Peyer's patch (tissue), 4 donors: Measurements from ENCODE around the gene DMTF1. TPM values are rescaled to one million over a fixed set of nuclear protein-coding genes. Genes with fewer than 3 reads are reported as not detected.
"Not testable (repeated sequence)": the region's sequence is repeated elsewhere in the genome, so short reads cannot be mapped to it uniquely, and the experiment has no call there.

Experiments used
- DNase-seq, 3 donors: peaks; one replicate each; pipeline ENCODE4 v3.0.0-alpha.2; 2017 to 2019
- H3K27ac ChIP-seq, 4 donors: fragments of 200-600 bp; sonication (generic); one replicate each; pipeline ENCODE4 v1.5.1; 2016 to 2019
- H3K27me3 ChIP-seq, 2 donors: fragments of 200-600 bp; sonication (generic); one replicate each; pipeline ENCODE4 v1.5.1; 2019
- H3K36me3 ChIP-seq, 3 donors: fragments of 200-600 bp; sonication (generic); one replicate each; pipeline ENCODE4 v1.5.1; 2016 to 2019
- H3K4me1 ChIP-seq, 4 donors: fragments of 200-600 bp; sonication (generic); one replicate each; pipeline ENCODE4 v1.5.1; 2016 to 2019
- H3K4me3 ChIP-seq, 4 donors: fragments of 200-600 bp; sonication (generic); 1 replicate in 3 of 4; 2 replicates in 1 of 4; pipeline ENCODE4 v1.5.1; 2016 to 2019; ENCODE audit warnings: mild to moderate bottlenecking in 1 of 4
- H3K9me3 ChIP-seq, 4 donors: fragments of 200-600 bp; sonication (generic); one replicate each; pipeline ENCODE4 v1.5.1; 2016 to 2019; ENCODE audit warnings: mild to moderate bottlenecking in 1 of 4
- POLR2A ChIP-seq, 2 donors: fragments of 450-650 bp; IDR thresholded peaks; one replicate each; pipeline ENCODE4 v1.5.1; 2017; ENCODE audit warnings: antibody characterized with exemption in 2 of 2, mild to moderate bottlenecking in 2 of 2, moderate library complexity in 2 of 2
- total RNA-seq, 4 donors: library from RNA; depleted of rRNA; stranded (reverse); fragments of >200 nt; gene quantifications; one replicate each; pipeline ENCODE4 v1.1.0, GENCODE V29; 2016
- TF ChIP-seq, protein P1 (sequence below), 6 experiments: fragments of 450-650 bp in 4 of 6; fragments of 200-600 bp in 2 of 6; sonication (generic) in 1 of 6; IDR thresholded peaks; one replicate each; pipeline ENCODE4 v1.5.1; 2017 to 2019; ENCODE audit warnings: antibody characterized with exemption in 6 of 6, mild to moderate bottlenecking in 3 of 6, moderate library complexity in 1 of 6

Gene DMTF1
- total RNA-seq, 4 donors from 2014 or later: 107 to 221 (median 154) TPM

DNA sequence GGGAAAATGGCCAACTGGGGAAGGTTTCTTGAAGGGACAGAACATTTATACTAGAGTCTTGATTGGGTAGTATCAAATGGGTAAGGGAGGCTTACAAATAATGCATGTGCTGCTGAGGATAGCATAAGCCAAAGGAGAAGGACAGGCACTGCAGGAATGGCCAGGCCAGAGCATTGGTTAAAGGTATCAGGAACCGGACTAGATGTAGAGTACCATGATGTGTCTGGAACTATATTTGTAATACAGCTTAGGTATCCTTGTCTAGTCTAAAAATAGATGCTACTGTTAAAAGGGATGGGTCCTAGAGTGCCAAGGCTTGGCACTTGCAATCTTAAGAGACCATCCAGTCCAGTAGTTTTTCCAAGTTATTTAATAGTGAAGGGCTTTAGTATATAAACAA is 47.0 kb downstream of the DMTF1 start:
- Histone ChIP-seq H3K36me3 (peaks cover 0 to 41% (median 0%) of the 10 kb centered on the region in 3 donors), H3K27me3 (no peaks in the 10 kb centered on the region), H3K4me3 (no peak overlapping the region), H3K9me3 (no peaks in the 10 kb centered on the region), H3K27ac (no peak overlapping the region), H3K4me1 (peaks cover 0 to 5% (median 2%) of the 10 kb centered on the region in 4 donors)
- TF ChIP-seq, protein P1, sequence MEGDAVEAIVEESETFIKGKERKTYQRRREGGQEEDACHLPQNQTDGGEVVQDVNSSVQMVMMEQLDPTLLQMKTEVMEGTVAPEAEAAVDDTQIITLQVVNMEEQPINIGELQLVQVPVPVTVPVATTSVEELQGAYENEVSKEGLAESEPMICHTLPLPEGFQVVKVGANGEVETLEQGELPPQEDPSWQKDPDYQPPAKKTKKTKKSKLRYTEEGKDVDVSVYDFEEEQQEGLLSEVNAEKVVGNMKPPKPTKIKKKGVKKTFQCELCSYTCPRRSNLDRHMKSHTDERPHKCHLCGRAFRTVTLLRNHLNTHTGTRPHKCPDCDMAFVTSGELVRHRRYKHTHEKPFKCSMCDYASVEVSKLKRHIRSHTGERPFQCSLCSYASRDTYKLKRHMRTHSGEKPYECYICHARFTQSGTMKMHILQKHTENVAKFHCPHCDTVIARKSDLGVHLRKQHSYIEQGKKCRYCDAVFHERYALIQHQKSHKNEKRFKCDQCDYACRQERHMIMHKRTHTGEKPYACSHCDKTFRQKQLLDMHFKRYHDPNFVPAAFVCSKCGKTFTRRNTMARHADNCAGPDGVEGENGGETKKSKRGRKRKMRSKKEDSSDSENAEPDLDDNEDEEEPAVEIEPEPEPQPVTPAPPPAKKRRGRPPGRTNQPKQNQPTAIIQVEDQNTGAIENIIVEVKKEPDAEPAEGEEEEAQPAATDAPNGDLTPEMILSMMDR (IDR thresholded peaks at IDR 0.05): no peak
- TF ChIP-seq POLR2A (IDR thresholded peaks at IDR 0.05): no peak
- DNase-seq: no peak

DNA sequence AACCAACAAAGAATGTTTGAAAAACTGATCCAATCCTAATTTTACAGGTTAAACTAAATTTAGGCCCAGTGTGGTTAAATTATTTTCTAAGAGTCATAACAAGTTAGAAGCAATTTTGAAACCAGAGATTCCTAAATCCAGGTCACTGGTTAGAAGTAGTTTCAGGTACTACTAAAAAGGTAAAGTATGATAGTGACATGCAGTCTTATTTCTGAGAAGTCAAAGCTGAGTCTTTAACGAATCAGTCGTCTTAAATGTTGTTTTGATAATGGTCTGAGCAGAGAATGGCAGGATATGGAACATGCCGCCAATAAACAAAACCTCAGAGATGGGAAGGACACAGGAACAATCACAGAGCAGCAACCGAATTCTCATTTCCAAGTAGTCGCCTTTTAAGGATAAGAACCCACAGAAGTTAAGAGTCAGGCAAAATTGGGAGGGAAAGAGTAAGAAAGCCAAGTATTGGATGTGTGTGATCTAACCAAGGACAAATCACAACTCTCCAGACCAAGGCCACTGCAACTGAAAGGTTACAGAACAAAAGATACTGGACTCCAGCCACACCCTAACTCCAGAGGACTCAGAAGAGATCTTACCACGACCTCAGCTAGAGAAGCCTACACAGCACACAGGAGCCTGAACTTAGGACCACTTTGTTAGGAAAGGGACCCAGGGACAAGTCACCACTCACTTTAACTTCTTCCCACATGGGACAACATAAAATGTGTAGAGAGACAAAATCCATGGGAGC is 47.6 kb downstream of the DMTF1 start:
- no peak for TF ChIP-seq POLR2A (IDR thresholded peaks at IDR 0.05)
- TF ChIP-seq, protein P1 (IDR thresholded peaks at IDR 0.05): no peak
- Histone ChIP-seq H3K36me3 (peaks cover 0 to 34% (median 0%) of the 10 kb centered on the region in 3 donors), H3K27me3 (no peaks in the 10 kb centered on the region), H3K9me3 (peaks cover 0 to 6% (median 2%) of the 10 kb centered on the region in 4 donors), H3K4me3 (no peak overlapping the region), H3K4me1 (peaks cover 0 to 5% (median 2%) of the 10 kb centered on the region in 4 donors), H3K27ac (no peak overlapping the region)
- no peak for DNase-seq

GRCh38 chr7:87202208-87202607 is 50.0 kb downstream of the DMTF1 start:
- no peak overlapping the region for H3K27ac ChIP-seq
- H3K36me3 ChIP-seq: peaks cover 0 to 12% (median 0%) of the 10 kb centered on the region in 3 donors
- no peak for TF ChIP-seq POLR2A (IDR thresholded peaks at IDR 0.05)
- TF ChIP-seq, protein P1 (IDR thresholded peaks at IDR 0.05): no peak
- H3K9me3 ChIP-seq: peaks cover 0 to 19% (median 4%) of the 10 kb centered on the region in 4 donors
- no peak overlapping the region for H3K4me3 ChIP-seq
- H3K27me3 ChIP-seq: no peaks in the 10 kb centered on the region
- DNase-seq: no peak
- H3K4me1 ChIP-seq: peaks cover 0 to 5% (median 2%) of the 10 kb centered on the region in 4 donors

DNA sequence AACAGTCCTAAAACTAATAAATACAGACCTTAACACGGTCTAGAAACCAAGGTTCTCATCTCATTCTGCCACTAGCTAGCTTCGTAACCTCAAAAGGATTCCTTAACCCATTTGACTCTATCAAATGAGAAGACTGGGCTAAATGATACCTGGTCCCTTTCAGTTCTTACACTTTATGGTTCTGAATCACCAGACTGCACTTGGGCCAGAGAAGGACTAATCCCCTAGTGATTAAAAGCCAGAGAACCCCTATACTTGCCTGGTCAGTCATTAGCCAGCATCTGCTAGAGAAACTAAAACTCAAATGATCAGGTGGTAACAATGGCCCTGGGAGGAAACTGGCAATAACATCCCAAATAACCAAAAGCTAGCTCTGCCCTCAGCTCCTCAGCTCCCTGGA is 50.5 kb downstream of the DMTF1 start:
- Histone ChIP-seq H3K9me3 (peaks cover 0 to 19% (median 4%) of the 10 kb centered on the region in 4 donors), H3K36me3 (peaks cover 0 to 10% (median 0%) of the 10 kb centered on the region in 3 donors), H3K27me3 (no peaks in the 10 kb centered on the region), H3K4me3 (no peak overlapping the region), H3K4me1 (peaks cover 0 to 5% (median 2%) of the 10 kb centered on the region in 4 donors), H3K27ac (no peak overlapping the region)
- DNase-seq: no peak
- TF ChIP-seq, protein P1 (IDR thresholded peaks at IDR 0.05): no peak
- TF ChIP-seq POLR2A (IDR thresholded peaks at IDR 0.05): no peak

DNA sequence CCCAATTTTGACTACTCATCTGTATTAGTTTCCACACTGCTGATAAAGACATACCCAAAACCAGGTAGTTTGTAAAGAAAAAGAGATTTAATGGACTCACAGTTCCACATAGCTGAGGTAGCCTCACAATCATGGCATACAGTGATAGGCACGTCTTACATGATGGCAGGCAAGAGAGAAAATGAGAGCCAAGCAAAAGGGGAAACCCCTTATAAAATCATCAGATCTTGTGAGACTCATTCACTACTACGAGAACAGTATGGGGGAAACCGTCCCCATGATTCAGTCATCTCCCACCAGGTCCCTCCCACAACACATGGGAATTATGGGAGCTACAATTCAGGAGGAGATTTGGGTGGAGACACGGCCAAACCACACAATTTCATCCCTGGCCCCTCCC is 51.7 kb downstream of the DMTF1 start:
- not testable (repeated sequence) for H3K4me1 ChIP-seq, DNase-seq, H3K27ac ChIP-seq, H3K4me3 ChIP-seq, H3K36me3 ChIP-seq, H3K27me3 ChIP-seq
- peaks cover 0 to 19% (median 4%) of the 10 kb centered on the region in 4 donors for H3K9me3 ChIP-seq

- H3K4me3 ChIP-seq: no peak overlapping the region
- no peaks in the 10 kb centered on the region for H3K27me3 ChIP-seq
- no peak overlapping the region for H3K27ac ChIP-seq
- no peaks in the 10 kb centered on the region for H3K36me3 ChIP-seq
- H3K4me1 ChIP-seq: peaks cover 0 to 5% (median 2%) of the 10 kb centered on the region in 4 donors
- TF ChIP-seq POLR2A (IDR thresholded peaks at IDR 0.05): no peak
- DNase-seq: no peak
- peaks cover 0 to 19% (median 4%) of the 10 kb centered on the region in 4 donors for H3K9me3 ChIP-seq
These were observed 52.7 kb downstream of the DMTF1 start for GRCh38 chr7:87204933-87205332.

GRCh38 chr7:87205701-87206100 is 53.4 kb downstream of the DMTF1 start:
- not testable (repeated sequence) for H3K4me3 ChIP-seq, H3K27ac ChIP-seq, H3K27me3 ChIP-seq, DNase-seq, H3K36me3 ChIP-seq, H3K4me1 ChIP-seq
- peaks cover 0 to 19% (median 4%) of the 10 kb centered on the region in 4 donors for H3K9me3 ChIP-seq
